HG03159 (cell line): ENCODE measurements around the gene GPX1.
"Not testable (repeated sequence)": the region's sequence is repeated elsewhere in the genome, so short reads cannot be mapped to it uniquely, and the experiment has no call there.

Experiments
- ATAC-seq: cut with Tn5 transposase; IDR thresholded peaks from one replicate; pipeline ENCODE4 v1.9.1; 2021; ENCODE audit warnings: mild to moderate bottlenecking, moderate library complexity; ENCODE audit not compliant: unreplicated experiment

GPX1 gene

DNA sequence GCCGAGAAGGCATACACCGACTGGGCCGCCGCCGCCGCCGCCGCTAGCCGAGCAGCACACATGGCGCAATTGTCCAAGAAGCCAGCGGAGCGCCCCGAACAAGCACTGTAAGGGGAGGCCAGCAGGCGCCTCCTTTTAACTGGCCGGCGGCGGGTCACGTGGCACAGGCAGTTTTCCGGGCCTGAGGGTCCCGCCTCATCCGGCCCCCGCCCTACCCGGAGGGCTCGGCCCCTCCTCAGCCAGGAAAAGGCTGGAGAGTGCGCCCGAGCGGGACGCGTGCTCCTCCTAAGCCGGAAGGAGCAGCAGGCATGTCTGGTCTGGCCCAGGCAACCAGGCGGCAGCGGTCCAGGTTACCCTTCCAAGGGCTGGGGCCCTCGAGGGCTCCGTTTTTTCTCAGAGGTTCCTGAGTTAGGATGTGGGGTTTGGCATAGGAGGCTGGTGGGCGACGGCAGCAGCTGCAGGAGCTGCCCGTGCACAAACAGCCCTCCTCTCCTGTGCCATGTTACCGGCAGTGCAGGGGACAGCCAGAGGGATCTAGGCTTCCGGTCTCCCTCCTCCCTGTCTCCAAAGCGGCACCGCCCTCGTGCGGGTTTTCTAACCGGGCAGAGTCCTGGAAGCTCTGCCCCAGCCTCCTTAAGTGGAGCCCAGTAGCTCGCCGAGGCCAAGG lies at the start of gene GPX1:
Gene GPX1, minus strand, starts transcription at position 137 of the 667 bp plus-strand sequence. Its CDS starts 75 bp downstream, at position 62.
- peak; percentile 73 for ATAC-seq

DNA sequence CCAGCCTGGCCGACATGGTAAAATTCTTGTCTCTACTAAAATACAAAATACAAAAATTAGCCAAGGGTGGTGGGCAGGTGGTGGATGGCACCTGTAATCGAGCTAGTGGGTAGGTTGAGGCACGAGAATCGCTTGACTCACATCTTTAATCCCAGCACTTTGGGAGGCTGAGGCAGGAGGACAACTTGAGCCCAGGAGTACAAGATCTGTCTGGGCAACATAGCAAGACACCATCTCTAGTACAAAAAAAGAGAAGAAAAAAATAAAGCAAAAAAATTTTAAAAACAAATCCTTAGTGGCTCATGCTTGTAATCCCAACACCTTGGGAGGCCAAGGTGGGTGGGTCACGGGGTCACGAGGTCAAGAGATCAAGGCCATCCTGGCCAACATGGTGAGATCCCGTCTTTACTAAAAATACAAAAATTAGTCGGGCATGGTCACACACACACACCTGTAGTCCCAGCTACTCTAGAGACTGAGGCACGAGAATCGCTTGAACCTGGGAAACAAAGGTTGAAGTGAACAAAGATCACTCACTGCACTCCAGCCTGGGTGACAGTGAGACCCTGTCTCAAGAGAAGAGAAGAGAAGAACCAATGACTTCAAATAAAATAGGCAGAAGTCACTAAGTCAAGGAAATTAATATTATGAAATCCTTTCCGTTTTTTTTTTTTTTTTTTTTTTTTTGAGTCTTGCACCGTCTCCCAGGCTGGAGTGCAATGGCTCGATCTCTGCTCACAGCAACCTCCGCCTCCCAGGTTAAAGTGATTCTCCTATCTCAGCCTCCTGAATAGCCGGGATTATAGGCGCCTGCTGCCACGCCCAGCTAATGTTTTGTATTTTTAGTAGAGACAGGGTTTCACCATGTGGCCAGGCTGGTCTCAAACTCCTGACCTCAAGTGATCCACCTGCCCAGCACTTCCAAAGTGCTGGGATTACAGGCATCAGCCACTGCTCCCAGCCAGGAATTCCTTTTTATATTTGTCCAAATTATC lies 48.7 kb upstream of the GPX1 start:
- ATAC-seq = no peak

DNA sequence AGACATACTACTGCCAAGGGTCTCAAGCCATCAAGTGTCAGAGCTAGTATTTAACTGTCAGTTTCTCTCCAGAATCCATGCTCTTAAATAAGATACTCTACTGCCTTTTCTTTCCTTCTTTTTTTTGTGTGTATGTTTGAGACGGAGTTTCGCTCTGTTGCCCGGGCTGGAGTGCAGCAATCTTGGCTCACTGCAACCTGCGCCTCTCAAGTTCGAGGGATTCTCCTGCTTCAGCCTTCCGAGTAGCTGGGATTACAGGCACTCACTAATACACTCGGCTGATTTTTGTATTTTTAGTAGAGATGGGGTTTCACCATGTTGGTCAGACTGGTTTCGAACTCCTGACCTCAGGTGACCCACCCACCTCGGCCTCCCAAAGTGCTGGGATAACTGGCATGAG lies 47.4 kb upstream of the GPX1 start:
- ATAC-seq = not testable (repeated sequence)

DNA sequence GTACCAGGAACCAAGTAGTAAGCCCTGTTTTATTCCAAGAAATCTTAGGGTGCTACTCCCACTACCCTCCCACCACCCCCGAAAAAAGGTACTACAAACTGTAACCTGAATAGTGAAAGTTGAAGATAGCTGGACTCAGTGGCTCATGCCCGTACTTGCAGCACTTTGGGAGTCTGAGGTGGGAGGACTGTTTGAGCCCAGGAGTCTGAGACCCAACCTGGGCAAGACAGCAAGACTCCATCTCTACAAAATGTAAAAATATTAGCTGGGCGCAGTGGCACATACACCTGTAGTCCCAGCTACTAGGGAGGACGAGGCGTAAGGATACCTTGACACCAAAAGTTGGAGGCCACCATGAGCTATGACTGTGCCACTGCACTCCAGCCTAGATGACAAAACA lies 45.7 kb upstream of the GPX1 start:
- ATAC-seq = no peak

DNA sequence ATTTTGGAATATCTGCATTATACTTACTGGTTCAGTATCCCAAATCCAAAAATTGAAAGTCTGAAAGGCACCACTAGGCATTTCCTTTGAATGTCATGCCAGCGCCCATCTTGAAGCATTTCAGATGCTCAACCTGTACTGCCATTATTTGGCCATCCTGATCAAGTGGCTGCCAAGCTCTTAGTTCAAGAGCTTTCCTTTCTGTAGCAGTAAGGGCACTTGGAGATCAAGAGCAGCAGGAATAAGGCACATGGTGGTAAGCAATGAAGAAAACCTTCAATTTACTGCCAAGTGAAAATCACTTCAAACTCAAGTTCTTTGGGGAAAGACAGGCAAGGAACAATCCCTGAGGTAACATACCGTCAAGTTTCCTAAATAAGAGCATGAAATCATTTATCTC lies 43.6 kb upstream of the GPX1 start:
- ATAC-seq = no peak

DNA sequence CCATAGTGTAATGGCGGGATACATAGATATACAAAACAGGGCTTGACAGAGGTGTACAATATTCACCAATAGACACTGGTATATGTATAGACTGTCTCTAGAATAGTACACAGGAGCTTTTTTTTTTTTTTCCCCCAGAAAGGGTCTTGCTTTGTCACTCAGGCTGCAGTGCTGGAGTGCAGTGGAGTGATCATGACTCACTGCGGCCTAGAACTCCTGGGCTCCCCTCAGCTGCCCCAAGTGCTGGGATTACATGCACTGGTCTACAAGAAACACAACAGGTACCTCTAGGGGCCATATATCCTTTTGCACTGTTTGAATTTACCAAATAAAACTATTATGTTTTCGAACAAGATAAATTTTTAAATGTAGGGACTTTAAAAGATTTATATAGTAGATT lies 41.3 kb upstream of the GPX1 start:
- no peak for ATAC-seq

DNA sequence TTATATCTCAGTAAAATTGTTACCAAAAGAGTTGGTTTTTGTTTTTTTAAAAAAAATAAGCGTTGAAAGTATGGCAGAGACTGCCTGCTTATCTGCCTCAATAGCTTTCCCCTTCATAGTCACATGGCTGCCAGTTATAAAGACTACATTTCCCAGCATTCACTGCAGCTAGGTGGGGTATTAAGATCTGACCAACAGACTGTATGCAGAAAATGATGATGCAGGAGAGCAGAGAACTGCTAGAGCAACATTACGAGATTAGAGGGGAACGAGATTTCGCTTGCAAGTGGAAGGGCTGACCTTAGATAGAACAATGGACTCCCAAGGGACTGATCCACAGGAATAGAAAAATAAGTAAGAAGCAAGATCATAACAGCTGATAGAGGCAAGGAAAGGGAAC lies 39.3 kb upstream of the GPX1 start:
- ATAC-seq = no peak

DNA sequence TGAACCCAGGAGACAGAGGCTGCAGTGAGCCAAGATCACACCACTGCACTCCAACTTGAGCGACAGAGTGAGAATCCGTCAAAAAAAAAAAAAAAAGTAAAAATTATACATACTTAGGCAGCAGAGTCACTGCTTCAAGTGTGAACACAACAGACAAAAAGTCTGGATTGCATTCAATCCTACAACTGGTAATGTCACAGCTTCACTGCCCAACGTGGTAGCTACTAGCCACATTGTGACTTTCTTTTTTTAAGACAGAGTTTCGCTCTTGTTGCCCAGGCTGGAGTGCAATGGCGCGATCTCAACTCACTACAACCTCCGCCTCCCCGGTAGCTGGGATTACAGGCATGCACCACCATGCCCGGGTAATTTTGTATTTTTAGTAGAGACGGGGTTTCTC lies 33.2 kb upstream of the GPX1 start:
- ATAC-seq = not testable (repeated sequence)

DNA sequence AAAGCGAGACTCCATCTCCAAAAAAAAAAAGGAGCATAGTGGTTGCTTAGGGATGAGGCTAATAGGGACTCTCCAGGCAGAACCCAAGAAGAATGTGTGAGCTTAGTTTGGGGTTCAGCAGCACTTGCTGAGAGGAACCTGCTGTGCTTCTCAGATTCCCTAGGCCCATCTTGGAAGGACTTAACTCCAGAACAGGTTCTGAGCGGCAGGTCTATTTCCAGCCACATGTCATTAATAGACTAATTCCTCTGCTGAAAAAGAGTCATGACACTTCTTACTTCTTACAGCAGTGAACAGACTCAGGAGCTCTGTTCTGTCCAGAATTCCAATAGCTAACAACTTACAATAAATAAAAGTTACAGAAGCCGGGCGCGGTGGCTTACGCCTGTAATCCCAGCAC lies 31.1 kb upstream of the GPX1 start:
- no peak for ATAC-seq

DNA sequence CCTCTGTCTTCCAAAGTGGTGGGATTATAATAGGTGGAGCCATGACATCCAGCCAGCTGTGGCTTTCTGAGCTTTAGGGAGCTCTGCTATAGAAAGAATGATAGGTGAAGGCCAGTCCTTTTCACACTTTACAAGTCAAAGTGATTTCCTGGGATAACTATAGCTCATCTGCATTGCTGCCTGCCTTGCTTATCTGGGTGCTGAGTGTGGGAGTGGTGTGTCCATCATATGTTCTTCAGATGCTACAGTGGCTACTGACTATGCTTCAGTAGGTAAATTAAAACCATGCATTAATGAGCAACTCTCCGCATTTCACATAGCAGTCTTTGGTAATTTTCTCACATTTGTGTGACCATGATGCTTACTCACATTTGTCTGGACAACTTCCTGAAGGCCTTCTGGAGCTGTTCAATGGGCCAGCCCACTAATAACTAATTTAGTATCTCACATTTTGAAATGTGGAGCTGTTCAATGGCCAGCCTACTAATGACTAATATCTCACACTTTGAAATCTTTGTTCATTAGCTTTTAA lies 30.2 kb upstream of the GPX1 start:
- no peak for ATAC-seq

DNA sequence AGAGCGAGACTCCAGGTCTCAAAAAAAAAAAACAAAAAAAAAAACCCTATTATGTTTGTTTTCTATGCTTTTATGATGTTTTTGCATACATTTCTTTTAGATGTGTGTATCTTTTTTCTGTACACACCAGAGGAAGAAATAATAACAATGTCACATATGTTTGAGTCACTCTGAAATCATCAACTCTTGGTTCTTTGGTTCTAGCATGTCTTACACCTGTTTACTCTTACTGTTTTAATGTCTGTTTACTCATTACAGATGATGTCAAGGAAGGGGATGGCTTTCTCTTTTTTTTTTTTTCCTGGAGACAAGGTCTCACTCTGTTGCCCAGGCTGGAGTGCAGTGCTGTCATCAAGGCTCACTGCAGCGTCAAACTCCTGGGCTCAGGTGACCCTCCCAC lies 29.6 kb upstream of the GPX1 start:
- no peak for ATAC-seq

DNA sequence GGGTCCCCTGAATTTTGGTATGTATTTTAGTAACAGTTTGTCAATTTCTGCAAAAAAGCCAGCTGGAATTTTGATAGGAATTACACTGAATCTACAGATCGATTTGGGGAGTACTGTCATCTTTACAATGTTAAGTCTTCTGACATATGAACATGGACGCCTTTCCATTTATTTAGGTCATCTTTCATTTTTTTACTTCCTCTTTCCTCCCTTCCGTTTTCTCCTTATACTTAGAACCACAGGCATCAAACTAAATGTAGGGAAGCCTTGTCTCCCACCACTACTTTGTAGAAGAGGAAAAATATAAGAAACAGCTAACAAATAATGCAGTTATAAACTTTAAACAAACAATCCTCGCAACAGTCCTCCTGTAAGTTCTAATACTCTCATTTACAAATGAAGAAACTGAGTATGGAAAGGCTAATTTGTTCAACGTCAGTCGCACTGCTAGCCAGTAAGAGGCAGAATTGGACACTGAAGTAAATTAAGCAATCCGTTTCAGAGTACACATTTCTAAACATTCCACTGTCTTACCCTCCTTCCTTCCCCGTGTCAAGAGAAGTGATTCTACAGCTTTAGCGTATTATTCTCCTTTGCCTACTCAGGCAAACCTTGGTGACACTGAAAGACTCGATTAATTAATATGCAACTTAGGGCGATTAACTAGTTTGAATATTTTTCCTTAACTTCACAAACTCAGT lies 28.1 kb upstream of the GPX1 start:
- no peak for ATAC-seq

DNA sequence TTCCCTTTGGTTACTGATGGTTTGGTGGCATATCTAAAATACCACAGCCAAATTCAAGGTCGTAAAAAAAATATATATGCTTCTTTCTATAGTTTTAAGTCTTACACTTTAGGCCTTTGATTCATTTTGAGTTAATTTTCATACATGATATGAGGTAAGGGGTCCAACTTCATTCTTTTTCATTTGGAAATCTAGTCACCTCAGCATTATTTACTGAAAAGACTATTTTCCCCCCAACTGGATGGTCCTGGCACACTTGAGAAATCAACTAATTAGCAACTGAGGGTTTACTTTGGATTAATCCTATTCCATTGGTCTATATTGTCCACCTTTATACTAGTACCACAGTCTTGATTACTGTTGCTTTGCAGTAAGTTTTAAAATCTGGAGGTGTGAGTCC lies 27.5 kb upstream of the GPX1 start:
- ATAC-seq = no peak

DNA sequence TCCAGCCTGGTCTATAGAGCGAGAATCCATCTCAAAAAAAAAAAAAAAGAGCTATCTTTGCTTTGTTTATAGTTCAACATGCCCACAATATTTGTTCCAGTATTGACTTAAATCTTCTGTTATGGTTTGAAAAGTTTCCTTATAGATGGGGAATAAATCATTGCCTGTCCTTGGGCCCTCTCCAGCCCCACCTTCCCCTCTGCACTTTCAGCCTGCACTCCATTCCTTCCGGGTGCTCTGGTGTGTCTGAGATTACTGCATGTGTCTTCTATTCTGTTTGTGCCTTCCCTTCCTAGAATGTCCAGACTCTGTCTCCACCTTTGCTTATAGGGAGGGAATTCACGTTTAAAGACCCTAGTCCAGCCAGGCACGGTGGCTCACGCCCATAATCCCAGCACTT lies 25.2 kb upstream of the GPX1 start:
- no peak for ATAC-seq

DNA sequence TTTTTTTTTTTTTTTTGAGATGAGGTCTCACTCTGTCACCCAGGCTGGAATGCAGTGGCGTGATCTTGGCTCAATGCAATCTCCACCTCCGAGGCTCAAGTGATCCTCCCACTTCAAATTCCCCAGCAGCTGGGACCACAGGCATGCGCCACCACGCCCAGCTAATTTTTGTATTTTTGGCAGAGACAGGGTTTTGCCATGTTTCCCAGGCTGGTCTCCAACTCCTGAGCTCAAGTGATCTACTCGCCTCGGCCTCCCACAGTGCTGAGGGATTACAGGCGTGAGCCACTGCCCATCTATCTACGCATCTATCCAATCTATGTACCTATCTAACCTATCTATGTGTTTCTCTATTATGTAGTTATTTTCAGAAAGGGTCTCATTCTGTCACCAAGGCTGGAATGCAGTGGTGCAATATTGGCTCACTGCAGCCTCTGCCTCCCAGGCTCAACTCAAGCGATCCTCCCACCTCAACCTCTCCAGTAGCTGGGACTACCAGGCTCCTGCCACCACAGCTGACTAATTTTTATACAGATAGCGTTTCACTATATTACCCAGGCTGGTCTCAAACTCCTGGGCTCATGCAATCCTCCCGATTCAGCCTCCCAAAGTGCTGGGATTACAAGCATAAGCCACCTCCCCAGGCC lies 20.2 kb upstream of the GPX1 start:
- no peak for ATAC-seq

DNA sequence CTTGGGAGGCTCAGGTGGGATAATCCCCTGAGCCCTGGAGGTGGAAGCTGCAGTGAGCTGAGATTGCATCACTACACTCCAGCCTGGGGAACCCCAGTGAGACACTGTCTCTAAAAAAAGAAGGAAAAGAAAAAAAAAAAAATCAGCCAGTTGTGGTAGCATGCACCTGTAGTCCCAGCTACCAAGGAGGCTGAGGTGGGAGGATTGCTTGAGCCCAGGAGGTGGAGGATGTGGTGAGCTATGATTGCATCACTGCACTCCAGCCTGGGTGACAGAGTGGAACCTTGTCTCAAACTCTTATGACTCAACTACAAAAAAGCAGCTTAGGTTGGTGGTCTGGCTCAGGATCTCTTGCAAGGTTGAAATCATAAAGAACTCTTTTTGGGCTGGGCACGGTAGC lies 19.3 kb upstream of the GPX1 start:
- no peak for ATAC-seq

DNA sequence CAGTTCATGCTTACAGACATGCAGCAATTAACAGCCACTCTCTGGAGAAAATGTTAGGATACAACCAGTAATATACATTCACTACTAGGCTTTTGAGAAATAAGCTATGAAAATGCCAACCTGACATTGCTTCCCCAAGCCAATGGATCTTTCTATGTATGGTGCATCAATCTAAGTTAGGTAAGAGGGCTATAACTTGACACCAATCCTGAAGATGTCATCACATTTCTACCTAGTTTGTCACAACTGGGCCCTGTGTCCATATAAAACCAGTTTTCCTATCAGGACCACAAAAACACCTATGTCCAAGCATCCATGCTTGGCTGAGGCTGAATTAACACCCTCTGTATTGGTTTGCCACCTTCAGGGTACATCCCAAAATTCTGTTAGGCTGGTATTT lies 13.8 kb upstream of the GPX1 start:
- no peak for ATAC-seq

DNA sequence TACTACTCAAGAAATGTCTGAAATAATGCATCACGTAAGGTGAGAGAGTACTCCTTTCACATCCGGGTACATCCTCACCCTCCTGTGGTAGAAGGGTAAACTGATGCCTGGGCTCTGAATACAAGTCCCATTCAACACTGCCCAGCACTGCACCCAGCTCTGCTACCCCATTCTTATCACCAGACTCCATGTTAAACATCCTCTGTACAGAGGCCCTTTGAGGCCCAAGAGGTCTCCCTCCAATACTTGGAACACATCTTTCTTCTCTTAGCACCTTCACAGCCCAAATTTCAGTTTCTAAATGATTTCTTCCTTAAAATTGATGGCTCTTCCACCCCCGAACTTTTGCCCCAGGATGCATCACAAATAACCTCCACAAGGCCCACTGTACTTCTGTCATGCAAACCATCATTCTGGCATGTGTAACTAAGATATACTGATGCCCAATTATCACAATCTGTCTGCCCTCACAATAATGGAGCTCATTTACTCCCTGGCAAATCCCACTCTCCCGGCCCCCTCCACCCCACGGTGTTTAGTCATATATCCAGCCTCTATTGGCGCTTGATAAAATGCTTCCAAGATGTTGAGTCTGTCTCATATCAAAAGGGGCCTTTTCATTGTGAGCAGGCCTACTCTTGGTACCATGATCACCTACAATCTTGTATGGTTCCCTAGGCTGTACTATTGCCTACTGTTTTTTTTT lies 12.6 kb upstream of the GPX1 start:
- ATAC-seq = no peak

DNA sequence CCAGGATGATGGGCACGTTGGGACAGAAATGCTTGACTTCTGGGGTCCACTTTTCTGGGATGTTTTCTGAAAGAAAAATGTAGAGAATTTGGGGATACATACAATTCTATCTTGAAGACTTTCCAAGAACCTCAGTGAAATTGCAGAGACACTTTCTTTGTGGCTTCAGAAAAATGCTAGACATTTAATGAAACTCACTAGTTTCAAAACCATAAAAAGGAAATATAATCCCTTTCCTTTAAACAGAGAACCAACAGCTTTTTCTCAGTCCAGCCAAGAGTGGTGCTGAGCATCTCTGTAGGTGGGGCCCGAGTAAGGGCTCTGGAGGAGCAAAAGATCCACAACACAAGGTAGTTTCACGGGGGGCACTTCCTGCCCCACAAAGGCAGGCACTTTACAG lies 4.4 kb upstream of the GPX1 start:
- no peak for ATAC-seq

DNA sequence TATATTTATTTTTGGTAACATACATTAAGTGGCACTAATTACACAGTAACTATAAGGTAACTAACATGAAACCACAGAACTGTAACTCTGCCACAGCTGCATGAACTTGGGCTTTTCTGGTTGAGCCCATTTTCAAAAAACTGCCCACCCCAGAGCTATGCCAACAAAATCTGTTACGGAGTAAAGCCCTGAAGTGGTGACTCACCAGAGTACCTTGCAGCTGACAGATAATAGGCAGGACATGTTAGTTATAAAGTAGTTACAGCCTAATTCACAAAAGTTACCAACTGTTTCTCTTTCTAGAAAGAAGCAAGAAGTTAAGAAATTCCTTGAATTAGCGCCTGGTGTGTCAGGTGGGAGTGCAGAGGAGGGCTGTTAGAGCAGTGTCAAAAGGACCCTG lies 1.5 kb upstream of the GPX1 start:
- no peak for ATAC-seq
